ENCODE data around the gene FNTB. TPM values are rescaled to one million over a fixed set of nuclear protein-coding genes. Genes with fewer than 3 reads are reported as not detected.

FNTB gene
- total RNA-seq, 1 donor from 2014 or later = 6.8 TPM

- H3K36me3 ChIP-seq (ENCODE audit: control insufficient read depth, insufficient read depth, low read length) = peaks cover 1% of the 10 kb centered on the region
- FAIRE-seq = peak; percentile 60
- no peak for DNase-seq (ENCODE audit: low read depth)
- H3K27me3 ChIP-seq (ENCODE audit: control insufficient read depth, insufficient read depth, low read length) = no peaks in the 10 kb centered on the region
- TF ChIP-seq CTCF (IDR thresholded peaks at IDR 0.05; ENCODE audit: insufficient read depth, low read length, severe bottlenecking) = no peak
- no peak overlapping the region for H3K4me3 ChIP-seq (ENCODE audit: low read depth, low read length)
These were observed 35.4 kb upstream of the FNTB start for GRCh38 chr14:64951291-64951690.

GRCh38 chr14:64951724-64952123 is 35.0 kb upstream of the FNTB start:
- Histone ChIP-seq H3K27me3 (ENCODE audit: control insufficient read depth, insufficient read depth, low read length) (no peaks in the 10 kb centered on the region), H3K4me3 (ENCODE audit: low read depth, low read length) (no peak overlapping the region), H3K36me3 (ENCODE audit: control insufficient read depth, insufficient read depth, low read length) (peaks cover 1% of the 10 kb centered on the region)
- DNase-seq (ENCODE audit: low read depth) (no peak), FAIRE-seq (no peak)
- no peak for TF ChIP-seq CTCF (IDR thresholded peaks at IDR 0.05; ENCODE audit: insufficient read depth, low read length, severe bottlenecking)

- DNase-seq (ENCODE audit: low read depth) = no peak
- no peaks in the 10 kb centered on the region for H3K27me3 ChIP-seq (ENCODE audit: control insufficient read depth, insufficient read depth, low read length)
- TF ChIP-seq CTCF (IDR thresholded peaks at IDR 0.05; ENCODE audit: insufficient read depth, low read length, severe bottlenecking) = no peak
- FAIRE-seq = peak; percentile 97
- peaks cover 1% of the 10 kb centered on the region for H3K36me3 ChIP-seq (ENCODE audit: control insufficient read depth, insufficient read depth, low read length)
- no peak overlapping the region for H3K4me3 ChIP-seq (ENCODE audit: low read depth, low read length)
These were observed 33.9 kb upstream of the FNTB start for GRCh38 chr14:64952598-64953309.

GRCh38 chr14:64953310-64953654 is 33.4 kb upstream of the FNTB start:
- no peaks in the 10 kb centered on the region for H3K27me3 ChIP-seq (ENCODE audit: control insufficient read depth, insufficient read depth, low read length)
- H3K4me3 ChIP-seq (ENCODE audit: low read depth, low read length) = no peak overlapping the region
- peaks cover 1% of the 10 kb centered on the region for H3K36me3 ChIP-seq (ENCODE audit: control insufficient read depth, insufficient read depth, low read length)
- FAIRE-seq (no peak), DNase-seq (ENCODE audit: low read depth) (no peak)
- TF ChIP-seq CTCF (IDR thresholded peaks at IDR 0.05; ENCODE audit: insufficient read depth, low read length, severe bottlenecking) = no peak

- H3K36me3 ChIP-seq (ENCODE audit: control insufficient read depth, insufficient read depth, low read length) = peaks cover 1% of the 10 kb centered on the region
- TF ChIP-seq CTCF (IDR thresholded peaks at IDR 0.05; ENCODE audit: insufficient read depth, low read length, severe bottlenecking) = no peak
These were observed 33.0 kb upstream of the FNTB start for GRCh38 chr14:64953661-64954060.

More at GRCh38 chr14:64953661-64954060, 33.0 kb upstream of the FNTB start:
- Histone ChIP-seq H3K27me3 (ENCODE audit: control insufficient read depth, insufficient read depth, low read length) (no peaks in the 10 kb centered on the region), H3K4me3 (ENCODE audit: low read depth, low read length) (no peak overlapping the region)
- DNase-seq (ENCODE audit: low read depth) = no peak
- peak; percentile 82 for FAIRE-seq

Data from bronchial epithelial cell (primary cell).